Caco-2 (cell line): ENCODE data around the gene SIRT1. TPM values are rescaled to one million over a fixed set of nuclear protein-coding genes. Genes with fewer than 3 reads are reported as not detected.

Source experiments
- BruUV-seq: library from RNA; stranded (reverse); fragments of 400-500 nt; replicated peaks from 2 replicates; lab custom pipeline; 2021; lab: Mats Ljungman, UMichigan
- CTCF ChIA-PET: fragments of 300-600 bp; sonication (Branson Sonifier 250); formaldehyde crosslinking; loops from one replicate; lab custom pipeline; 2022; ENCODE audit warnings: antibody characterized with exemption; lab: Charles Lee
- POLR2A ChIA-PET: fragments of 300-600 bp; sonication (Branson Sonifier 250); formaldehyde crosslinking; loops from one replicate; lab custom pipeline; 2022; ENCODE audit warnings: antibody characterized with exemption; lab: Charles Lee
- DNase-seq, 2 experiments: peaks; one replicate each; pipeline versions ENCODE4 v3.0.0 to v3.0.0-alpha.2; 2020 to 2022
- H3K27me3 ChIP-seq: replicated peaks from 2 replicates; pipeline ENCODE4 v1.6.0; 2011; ENCODE audit warnings: low read length; ENCODE audit not compliant: control insufficient read depth, insufficient read depth
- H3K36me3 ChIP-seq: 2 replicates; pipeline ENCODE4 v1.5.1; 2011; ENCODE audit warnings: low read length; ENCODE audit not compliant: control insufficient read depth, insufficient read depth
- H3K4me1 ChIP-seq: fragments of 250-450 bp; sonication (Bioruptor Pico); 2 replicates; pipeline ENCODE4 v1.5.1; 2020; ENCODE audit warnings: mild to moderate bottlenecking
- H3K4me3 ChIP-seq: 2 replicates; pipeline ENCODE4 v1.5.1; 2011; ENCODE audit warnings: low read depth, mild to moderate bottlenecking, control low read depth, low read length
- H3K9me3 ChIP-seq: fragments of 250-450 bp; sonication (Bioruptor Pico); 2 replicates; pipeline ENCODE4 v1.5.1; 2020; ENCODE audit warnings: mild to moderate bottlenecking, moderate library complexity
- H3K27ac Mint-ChIP-seq: one replicate; pipeline ENCODE4 v1.8.0; 2022; ENCODE audit warnings: mixed read lengths; ENCODE audit not compliant: unreplicated experiment
- H3K27me3 Mint-ChIP-seq: one replicate; pipeline ENCODE4 v1.8.0; 2022; ENCODE audit warnings: mixed read lengths; ENCODE audit not compliant: insufficient read depth, unreplicated experiment
- H3K36me3 Mint-ChIP-seq: one replicate; pipeline ENCODE4 v1.8.0; 2022; ENCODE audit warnings: mild to moderate bottlenecking, mixed read lengths; ENCODE audit not compliant: insufficient read depth, unreplicated experiment
- H3K4me1 Mint-ChIP-seq: one replicate; pipeline ENCODE4 v1.8.0; 2022; ENCODE audit warnings: low read depth, mixed read lengths; ENCODE audit not compliant: unreplicated experiment
- H3K4me3 Mint-ChIP-seq: one replicate; pipeline ENCODE4 v1.8.0; 2022; ENCODE audit warnings: mild to moderate bottlenecking, moderate library complexity, mixed read lengths; ENCODE audit not compliant: unreplicated experiment
- H3K9me3 Mint-ChIP-seq: one replicate; pipeline ENCODE4 v1.8.0; 2022; ENCODE audit warnings: mixed read lengths; ENCODE audit not compliant: unreplicated experiment
- CTCF ChIP-seq, 2 experiments: fragments of 200-600 bp in 1 of 2; IDR thresholded peaks; 1 replicate in 1 of 2; 2 replicates in 1 of 2; pipeline versions ENCODE4 v1.5.1 to v1.8.0; 2011 to 2022; ENCODE audit warnings: antibody characterized with exemption in 1 of 2, control low read depth in 1 of 2, inconsistent platforms in 1 of 2, low read depth in 1 of 2, low read length in 1 of 2, mild to moderate bottlenecking in 1 of 2, moderate library complexity in 1 of 2; ENCODE audit not compliant: insufficient read depth in 1 of 2, severe bottlenecking in 1 of 2, unreplicated experiment in 1 of 2
- intact Hi-C: fragments of 100-400 bp; cut with micrococcal nuclease; formaldehyde crosslinking; loops from one replicate; pipeline ENCODE4 v1.10.0; 2022; ENCODE audit not compliant: unreplicated experiment
- total RNA-seq: library from RNA; stranded (reverse); gene quantifications from 2 replicates; pipeline ENCODE4 v1.2.3, GENCODE V29; 2022

Gene SIRT1
- total RNA-seq, 1 experiment from 2014 or later: 43.1 TPM

- no TSS peak for BruUV-seq
- no peak for DNase-seq
- Mint-ChIP-seq H3K27ac (no peak overlapping the region), H3K4me1 (peaks cover 21% of the 10 kb centered on the region), H3K36me3 (peaks cover 7% of the 10 kb centered on the region), H3K27me3 (no peaks in the 10 kb centered on the region), H3K9me3 (no peaks in the 10 kb centered on the region), H3K4me3 (no peak overlapping the region)
- intact Hi-C loops: loop anchor here (10.0 kb wide), 1 partner anchor 481 kb away; the partner anchor contains the start of genes HNRNPH3 and PBLD
- Histone ChIP-seq H3K27me3 (no peaks in the 10 kb centered on the region), H3K4me3 (no peak overlapping the region), H3K9me3 (no peaks in the 10 kb centered on the region), H3K4me1 (no peaks in the 10 kb centered on the region), H3K36me3 (no peaks in the 10 kb centered on the region)
- POLR2A ChIA-PET: no interaction called here
- TF ChIP-seq CTCF (IDR thresholded peaks at IDR 0.05; ENCODE audit: insufficient read depth in 1 of 2, low read depth in 1 of 2, low read length in 1 of 2, severe bottlenecking in 1 of 2, unreplicated experiment in 1 of 2): no peak
- CTCF ChIA-PET: interaction anchor here (0.9 kb wide), 1 partner anchor 32 kb away, joined by 3 read pairs; no protein-coding TSS in a partner anchor
Measured at GRCh38 chr10:67853512-67853911, 30.9 kb upstream of the SIRT1 start.

- Mint-ChIP-seq H3K4me1 (peaks cover 20% of the 10 kb centered on the region), H3K27ac (no peak overlapping the region), H3K9me3 (no peaks in the 10 kb centered on the region), H3K4me3 (no peak overlapping the region), H3K36me3 (no peaks in the 10 kb centered on the region), H3K27me3 (no peaks in the 10 kb centered on the region)
- CTCF ChIA-PET: no interaction called here
- intact Hi-C loops: loop anchor here (10.0 kb wide), 1 partner anchor 476 kb away; the partner anchor contains the start of genes HNRNPH3 and PBLD
- Histone ChIP-seq H3K9me3 (no peaks in the 10 kb centered on the region), H3K4me3 (no peak overlapping the region), H3K4me1 (0 out of 2 replicates have a peak, but pooled peaks cover 3% of the 10 kb centered on the region), H3K27me3 (no peaks in the 10 kb centered on the region), H3K36me3 (no peaks in the 10 kb centered on the region)
- POLR2A ChIA-PET: no interaction called here
- TF ChIP-seq CTCF (IDR thresholded peaks at IDR 0.05; ENCODE audit: insufficient read depth in 1 of 2, low read depth in 1 of 2, low read length in 1 of 2, severe bottlenecking in 1 of 2, unreplicated experiment in 1 of 2): no peak
- no TSS peak for BruUV-seq
- DNase-seq: no peak
Measured at GRCh38 chr10:67858971-67859370, 25.5 kb upstream of the SIRT1 start.

GRCh38 chr10:67861750-67862432 is 22.6 kb upstream of the SIRT1 start:
- BruUV-seq: no TSS peak
- 0 out of 2 replicates have a peak, but pooled peaks cover 3% of the 10 kb centered on the region for H3K4me1 ChIP-seq
- H3K27me3 Mint-ChIP-seq: no peaks in the 10 kb centered on the region
- no peak for TF ChIP-seq CTCF (IDR thresholded peaks at IDR 0.05; ENCODE audit: insufficient read depth in 1 of 2, low read depth in 1 of 2, low read length in 1 of 2, severe bottlenecking in 1 of 2, unreplicated experiment in 1 of 2)
- no peak overlapping the region for H3K4me3 Mint-ChIP-seq
- no peaks in the 10 kb centered on the region for H3K36me3 Mint-ChIP-seq
- peaks cover 5% of the 10 kb centered on the region for H3K4me1 Mint-ChIP-seq
- intact Hi-C loops: no loop called here
- no peaks in the 10 kb centered on the region for H3K27me3 ChIP-seq
- DNase-seq: no peak
- ChIA-PET POLR2A (no interaction called here), CTCF (interaction anchor here (0.6 kb wide), 1 partner anchor 352 kb away, joined by 3 read pairs; no protein-coding TSS in a partner anchor)
- no peak overlapping the region for H3K27ac Mint-ChIP-seq
- H3K36me3 ChIP-seq: no peaks in the 10 kb centered on the region
- no peak overlapping the region for H3K4me3 ChIP-seq
- H3K9me3 ChIP-seq: no peaks in the 10 kb centered on the region
- no peaks in the 10 kb centered on the region for H3K9me3 Mint-ChIP-seq
